ENCODE results near the gene KCNK15.

DNA sequence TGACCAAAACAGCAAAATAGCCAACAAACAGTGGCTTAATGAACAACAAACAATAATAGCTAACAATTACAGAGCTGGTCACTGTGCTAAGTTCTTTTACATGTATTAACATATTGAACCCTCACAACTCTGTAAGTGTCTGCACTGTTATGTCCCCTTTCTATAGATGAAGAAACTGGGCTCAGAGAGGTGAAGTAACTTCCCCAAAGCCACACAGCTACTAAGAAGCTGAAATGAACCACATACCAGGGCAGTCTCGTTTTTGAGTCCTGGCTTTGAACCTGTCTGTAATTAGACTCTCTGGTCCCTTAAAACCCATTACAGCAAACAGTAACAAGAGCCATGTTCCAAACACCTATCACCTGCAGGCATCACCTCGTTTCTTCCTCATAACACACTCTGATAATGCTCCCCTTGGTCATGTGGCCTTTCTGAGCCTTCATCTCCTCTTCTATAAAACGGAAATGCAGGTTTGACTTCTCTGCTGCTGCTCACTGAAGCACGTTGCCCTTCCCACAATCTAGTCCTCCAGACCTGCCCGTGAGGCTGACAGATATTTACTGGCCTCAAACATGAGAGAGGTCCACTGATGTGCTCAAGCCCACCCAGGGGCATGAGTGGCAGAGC is 23.3 kb downstream of the KCNK15 start:
- TF ChIP-seq POLR2A (IDR thresholded peaks at IDR 0.05; ENCODE audit: low read depth, low read length) (no peak), POLR2AphosphoS5 (IDR thresholded peaks at IDR 0.05; ENCODE audit: low read depth, low read length) (no peak)

Data from GM12892 (cell line).